Myocyte (in vitro differentiated cells): ENCODE data around the gene TTC29. TPM values are rescaled to one million over a fixed set of nuclear protein-coding genes. Genes with fewer than 3 reads are reported as not detected.

Experiments used
- DNase-seq: peaks from one replicate; pipeline ENCODE4 v3.0.0-alpha.2; 2012; ENCODE audit warnings: low read depth
- polyA plus RNA-seq: library from polyadenylated mRNA; unstranded; fragments of >200 nt; gene quantifications from one replicate; pipeline ENCODE4 v1.2.1, GENCODE V29; 2012; ENCODE audit warnings: missing spikeins
- total RNA-seq: library from RNA; depleted of rRNA; stranded (reverse); fragments of >200 nt; gene quantifications from 2 replicates; pipeline ENCODE4 v1.2.3, GENCODE V29; 2014

The TTC29 gene
- not detected in 2 replicates for total RNA-seq
- not detected for polyA plus RNA-seq

GRCh38 chr4:146945556-146946374, at the start of gene TTC29:
TTC29 (minus strand) TSS chr4:146945864; CDS start chr4:146939895, 5,969 bp downstream.
- DNase-seq: peak; percentile 91

- peak; percentile 41 for DNase-seq
Observed at GRCh38 chr4:146981651-146982050, 36.0 kb upstream of the TTC29 start.

GRCh38 chr4:146978641-146979040, 33.0 kb upstream of the TTC29 start:
- DNase-seq: no peak

- no peak for DNase-seq
Observed at GRCh38 chr4:146976145-146976544, 30.5 kb upstream of the TTC29 start.

- no peak for DNase-seq
Observed at GRCh38 chr4:146975527-146975926, 29.9 kb upstream of the TTC29 start.

GRCh38 chr4:146975036-146975435, 29.4 kb upstream of the TTC29 start:
- DNase-seq: no peak

DNA sequence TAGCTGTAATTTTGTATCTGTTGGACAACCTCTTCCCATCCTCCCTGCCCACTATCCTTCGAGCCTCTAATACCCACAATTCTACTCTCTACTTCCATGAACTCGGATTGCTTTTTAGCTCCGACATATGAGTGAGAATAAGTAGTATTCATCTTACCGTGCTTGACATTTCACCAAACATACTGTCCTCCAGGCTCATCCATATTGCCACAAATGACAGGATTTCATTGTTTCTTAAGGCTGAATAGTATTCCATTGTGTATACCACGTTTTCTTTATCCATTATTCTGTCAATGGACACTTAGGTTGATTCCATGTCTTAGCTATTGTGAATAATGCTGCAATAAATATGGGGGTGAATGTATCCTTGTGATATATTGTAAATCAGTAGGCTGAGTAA, 26.4 kb upstream of the TTC29 start:
- DNase-seq: no peak

- no peak for DNase-seq
Observed at GRCh38 chr4:146969126-146969525, 23.5 kb upstream of the TTC29 start.

- DNase-seq: peak; percentile 21
Observed at GRCh38 chr4:146960634-146961033, 15.0 kb upstream of the TTC29 start.

- peak; percentile 18 for DNase-seq
Observed at GRCh38 chr4:146959692-146960091, 14.0 kb upstream of the TTC29 start.

DNA sequence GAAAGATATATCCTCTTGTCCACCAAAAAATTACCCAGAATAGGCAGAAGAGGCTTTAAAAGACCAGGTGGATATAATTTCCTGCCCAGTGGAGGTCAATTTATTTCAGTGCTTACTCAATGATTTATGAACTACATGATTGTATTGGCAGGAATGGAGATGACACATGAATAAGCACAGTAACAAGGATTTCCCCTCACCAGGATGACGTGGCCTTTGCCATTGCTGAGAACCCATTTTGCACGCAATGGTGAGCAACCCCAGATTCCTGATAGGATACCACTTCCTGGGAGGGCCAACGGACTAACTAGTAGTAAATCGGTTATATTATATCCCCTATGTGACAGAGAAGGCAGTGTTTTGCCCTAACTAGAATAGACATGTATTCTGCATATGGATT, 11.6 kb upstream of the TTC29 start:
- peak; percentile 78 for DNase-seq

DNA sequence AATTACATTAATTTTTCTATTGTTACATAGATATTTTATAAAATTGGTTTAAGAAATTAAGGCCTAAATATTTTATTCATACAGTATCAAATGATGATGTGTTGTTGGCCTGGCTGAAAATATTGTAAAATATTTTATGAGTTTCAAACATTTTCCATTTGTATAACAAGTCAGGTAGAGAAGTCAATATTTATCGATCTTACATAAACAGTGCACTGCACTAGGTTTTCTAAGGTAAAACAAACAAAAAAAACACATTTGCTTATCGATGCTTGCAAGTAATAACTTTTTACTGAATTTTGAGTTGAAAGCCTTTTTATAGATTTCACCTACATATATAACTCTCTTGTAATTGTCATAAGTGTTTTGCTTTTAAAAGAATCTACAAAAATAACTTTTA, 7.2 kb upstream of the TTC29 start:
- DNase-seq: no peak

DNA sequence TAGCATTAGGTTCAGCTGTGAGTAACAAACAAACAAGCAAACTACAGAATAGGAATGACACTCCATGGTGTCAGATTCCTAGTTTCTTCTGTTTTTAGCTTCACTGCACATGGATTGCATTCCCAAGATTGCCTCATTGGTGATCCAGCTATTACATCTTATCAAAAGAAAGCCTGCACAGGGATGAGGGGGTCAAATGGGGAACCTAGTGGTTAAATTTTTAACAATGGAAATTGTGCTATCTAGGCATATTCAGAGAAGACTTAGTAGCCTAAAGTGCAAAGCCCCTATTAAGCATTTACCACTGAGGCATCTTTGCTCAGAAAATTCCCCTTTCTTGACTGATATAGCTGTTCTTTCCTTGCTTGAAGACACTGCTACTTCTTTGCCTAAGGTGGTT, 3.9 kb upstream of the TTC29 start:
- peak; percentile 20 for DNase-seq

DNA sequence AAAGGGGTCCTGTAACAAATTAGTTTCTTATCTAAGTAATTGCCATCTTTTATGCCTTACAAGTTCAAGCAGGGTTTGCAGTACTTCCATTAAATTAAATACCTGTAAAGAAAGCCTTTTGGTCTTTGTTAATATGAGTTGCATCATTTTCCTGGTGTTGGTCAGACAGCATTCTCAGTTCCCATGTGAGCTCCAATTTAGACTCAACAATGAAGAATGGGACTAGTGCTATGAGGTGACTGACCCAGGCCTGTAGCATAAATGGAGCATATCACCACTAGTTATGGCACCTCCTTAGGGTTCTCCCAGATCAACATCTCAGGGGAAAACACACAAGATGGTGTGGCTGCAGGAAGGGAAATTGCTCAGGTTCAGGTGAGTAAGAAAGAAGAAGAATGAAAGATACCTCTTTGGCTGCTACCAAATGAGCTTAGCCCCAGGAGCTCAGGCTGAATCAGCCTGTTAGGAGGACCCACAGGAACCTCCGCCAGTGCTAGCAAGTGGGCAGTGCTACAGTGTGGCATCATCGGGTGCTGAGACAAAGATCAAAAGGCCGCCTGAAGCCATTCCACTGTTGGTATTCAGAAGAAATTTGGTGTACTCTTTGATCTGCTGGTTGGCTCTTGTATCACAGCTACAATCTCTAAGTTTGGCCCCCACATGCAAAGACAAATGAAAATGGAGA, 1.8 kb downstream of the TTC29 start:
- DNase-seq: no peak

GRCh38 chr4:146932116-146932515, 13.5 kb downstream of the TTC29 start:
- no peak for DNase-seq

- no peak for DNase-seq
Observed at GRCh38 chr4:146930673-146931072, 15.0 kb downstream of the TTC29 start.

DNA sequence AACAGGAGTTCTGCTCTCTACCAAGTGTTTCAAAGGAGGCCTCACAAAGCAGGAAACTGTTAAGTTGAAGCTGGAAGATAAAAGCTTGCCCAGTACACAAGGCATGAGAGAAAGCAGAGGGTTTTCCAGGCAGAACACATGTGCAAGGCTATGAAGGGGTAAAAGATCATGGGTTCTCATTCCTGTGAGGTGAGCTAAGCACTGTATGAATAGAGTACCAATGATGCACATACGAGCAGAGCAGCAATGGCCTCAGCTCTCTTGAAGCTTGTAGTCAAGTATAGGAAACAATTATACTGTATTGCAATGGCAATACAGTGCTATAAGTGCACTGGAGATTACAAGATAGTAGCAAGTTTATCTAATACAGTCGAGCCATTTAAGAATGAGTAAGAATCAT, 18.0 kb downstream of the TTC29 start:
- DNase-seq: no peak

- peak; percentile 48 for DNase-seq
Observed at GRCh38 chr4:146916479-146917076, 29.1 kb downstream of the TTC29 start.

GRCh38 chr4:146915132-146915531, 30.5 kb downstream of the TTC29 start:
- DNase-seq: no peak

- DNase-seq: no peak
Observed at GRCh38 chr4:146900295-146900694, 45.4 kb downstream of the TTC29 start.

DNA sequence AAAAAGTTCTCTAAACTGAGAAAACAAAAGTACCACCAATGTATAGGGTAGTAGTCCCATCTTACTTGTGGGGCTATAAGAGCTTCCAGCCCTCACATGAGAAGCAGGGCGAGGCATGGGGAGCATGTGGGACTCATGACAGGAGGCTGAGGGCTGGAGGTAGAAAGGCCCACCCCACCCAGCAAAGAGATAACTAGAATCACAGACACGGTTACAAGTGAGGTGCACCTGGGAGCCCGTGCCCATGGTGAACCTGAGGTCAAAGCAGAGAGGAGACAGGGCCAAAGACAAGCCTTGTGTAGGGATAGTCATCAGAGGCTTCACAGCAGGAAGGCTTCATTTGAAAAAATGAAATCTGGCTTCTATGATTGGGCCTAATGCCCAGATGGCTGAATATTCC, 55.4 kb downstream of the TTC29 start:
- no peak for DNase-seq

DNA sequence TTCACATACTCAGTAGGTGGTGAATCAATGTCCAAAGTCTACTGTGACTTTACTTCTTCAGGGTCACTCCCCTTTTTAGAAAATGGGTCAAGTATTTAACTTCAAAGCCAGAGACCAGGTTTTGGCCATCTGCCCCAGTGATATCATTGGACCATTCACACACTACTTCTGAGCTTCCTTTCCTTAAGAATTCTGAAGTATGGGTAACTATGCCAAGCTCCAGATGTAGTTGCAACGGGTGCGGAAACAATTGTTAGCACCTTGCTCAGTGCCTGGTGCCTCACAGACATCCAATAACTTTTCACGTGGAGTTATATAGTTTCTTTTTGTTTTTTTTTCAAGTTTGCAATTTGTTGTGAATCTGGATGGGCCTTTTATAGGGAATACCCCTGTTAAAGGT, 62.6 kb downstream of the TTC29 start:
- DNase-seq: no peak
